HG02588 (cell line): ENCODE data around the gene STK39.
"Not testable (repeated sequence)": the region's sequence is repeated elsewhere in the genome, so short reads cannot be mapped to it uniquely, and the experiment has no call there.

Experiments
- ATAC-seq: cut with Tn5 transposase; IDR thresholded peaks from one replicate; pipeline ENCODE4 v1.9.1; 2021; ENCODE audit warnings: mild to moderate bottlenecking, moderate library complexity; ENCODE audit not compliant: unreplicated experiment

The STK39 gene

GRCh38 chr2:168140892-168141291 lies 106.5 kb downstream of the STK39 start:
- no peak for ATAC-seq

GRCh38 chr2:168139852-168140251 lies 107.5 kb downstream of the STK39 start:
- ATAC-seq, result no peak

- no peak for ATAC-seq
Observed at GRCh38 chr2:168138901-168139300, 108.5 kb downstream of the STK39 start.

- ATAC-seq, result no peak
Observed at GRCh38 chr2:168138374-168138773, 109.0 kb downstream of the STK39 start.

GRCh38 chr2:168137510-168138180 lies 109.8 kb downstream of the STK39 start:
- ATAC-seq, result peak; percentile 66

- no peak for ATAC-seq
Observed at GRCh38 chr2:168136392-168136977, 110.9 kb downstream of the STK39 start.

GRCh38 chr2:168135630-168136029 lies 111.8 kb downstream of the STK39 start:
- ATAC-seq, result no peak

- ATAC-seq, result no peak
Observed at GRCh38 chr2:168135121-168135520, 112.3 kb downstream of the STK39 start.

GRCh38 chr2:168134485-168134884 lies 112.9 kb downstream of the STK39 start:
- no peak for ATAC-seq

GRCh38 chr2:168132389-168132788 lies 115.0 kb downstream of the STK39 start:
- no peak for ATAC-seq

- ATAC-seq, result no peak
Observed at GRCh38 chr2:168130346-168130745, 117.0 kb downstream of the STK39 start.

- no peak for ATAC-seq
Observed at GRCh38 chr2:168127371-168127770, 120.0 kb downstream of the STK39 start.

- ATAC-seq, result not testable (repeated sequence)
Observed at GRCh38 chr2:168122210-168122609, 125.2 kb downstream of the STK39 start.

- ATAC-seq, result no peak
Observed at GRCh38 chr2:168120730-168121129, 126.7 kb downstream of the STK39 start.

GRCh38 chr2:168120310-168120709 lies 127.1 kb downstream of the STK39 start:
- ATAC-seq, result no peak

GRCh38 chr2:168119515-168120141 lies 127.8 kb downstream of the STK39 start:
- ATAC-seq, result peak; percentile 50

- peak; percentile 76 for ATAC-seq
Observed at GRCh38 chr2:168118733-168119514, 128.5 kb downstream of the STK39 start.

GRCh38 chr2:168116448-168116847 lies 130.9 kb downstream of the STK39 start:
- no peak for ATAC-seq

- ATAC-seq, result no peak
Observed at GRCh38 chr2:168114619-168115018, 132.8 kb downstream of the STK39 start.

- ATAC-seq, result no peak
Observed at GRCh38 chr2:168114040-168114439, 133.4 kb downstream of the STK39 start.

- ATAC-seq, result no peak
Observed at GRCh38 chr2:168107322-168107721, 140.1 kb downstream of the STK39 start.
